Uterus (tissue), 4 donors: ENCODE results near the gene SLF1. TPM values are rescaled to one million over a fixed set of nuclear protein-coding genes. Genes with fewer than 3 reads are reported as not detected.

Source experiments
- DNase-seq, 2 donors: peaks; one replicate each; pipeline ENCODE4 v3.0.0-alpha.2; 2019 to 2020
- H3K27ac ChIP-seq, 2 donors: fragments of 200-600 bp; sonication (generic); 1 replicate in 1 of 2; 2 replicates in 1 of 2; pipeline ENCODE4 v1.5.1; 2016 to 2018
- H3K27me3 ChIP-seq, 2 donors: fragments of 200-600 bp; sonication (generic); one replicate each; pipeline ENCODE4 v1.5.1; 2018 to 2019; ENCODE audit warnings: control low read depth in 1 of 2
- H3K36me3 ChIP-seq, 2 donors: fragments of 200-600 bp; sonication (generic); one replicate each; pipeline ENCODE4 v1.5.1; 2019; ENCODE audit warnings: control low read depth in 1 of 2
- H3K4me1 ChIP-seq, 2 donors: fragments of 200-600 bp; sonication (generic); one replicate each; pipeline ENCODE4 v1.5.1; 2018 to 2019; ENCODE audit warnings: control low read depth in 1 of 2
- H3K4me3 ChIP-seq, 2 donors: fragments of 200-600 bp; sonication (generic); 1 replicate in 1 of 2; 2 replicates in 1 of 2; pipeline ENCODE4 v1.5.1; 2018 to 2019; ENCODE audit warnings: mild to moderate bottlenecking in 1 of 2
- H3K9me3 ChIP-seq, 2 donors: fragments of 200-600 bp; sonication (generic); one replicate each; pipeline ENCODE4 v1.5.1; 2019; ENCODE audit warnings: control low read depth in 1 of 2
- CTCF ChIP-seq, 4 experiments: fragments of 200-600 bp in 2 of 4; fragments of 450-650 bp in 2 of 4; sonication (generic) in 2 of 4; IDR thresholded peaks; one replicate each; pipeline ENCODE4 v1.5.1; 2016 to 2019; ENCODE audit warnings: antibody characterized with exemption in 4 of 4, mild to moderate bottlenecking in 2 of 4, moderate library complexity in 1 of 4
- POLR2A ChIP-seq, 2 donors: fragments of 450-650 bp; IDR thresholded peaks; one replicate each; pipeline ENCODE4 v1.6.1; 2016; ENCODE audit warnings: antibody characterized with exemption in 2 of 2, mild to moderate bottlenecking in 1 of 2, moderate library complexity in 1 of 2
- intact Hi-C: fragments of 100-400 bp; cut with DNase I; formaldehyde crosslinking; loops from one replicate; pipeline ENCODE4 v1.15.1; 2023; ENCODE audit warnings: low total_unique reads
- total RNA-seq, 4 donors: library from RNA; depleted of rRNA in 3 of 4; stranded (reverse); fragments of >200 nt in 3 of 4; gene quantifications; one replicate each; pipeline versions ENCODE4 v1.1.0 to v1.2.4, GENCODE V29; 2014 to 2023
- donor health status: DM: yes; HTN: yes; CAD: no.

SLF1 gene
- total RNA-seq, 4 donors from 2014 or later = 5.0 to 18.2 (median 11.8) TPM

GRCh38 chr5:94632024-94632423 lies 13.6 kb downstream of the SLF1 start:
- intact Hi-C loops = no loop called here
- Histone ChIP-seq H3K4me1 (no peaks in the 10 kb centered on the region), H3K36me3 (no peaks in the 10 kb centered on the region), H3K4me3 (no peak overlapping the region), H3K27ac (no peak overlapping the region), H3K27me3 (no peaks in the 10 kb centered on the region), H3K9me3 (no peaks in the 10 kb centered on the region)
- TF ChIP-seq CTCF (IDR thresholded peaks at IDR 0.05) (no peak), POLR2A (IDR thresholded peaks at IDR 0.05) (no peak)
- no peak for DNase-seq

GRCh38 chr5:94640176-94640575 lies 21.7 kb downstream of the SLF1 start:
- Histone ChIP-seq H3K27ac (no peak overlapping the region), H3K9me3 (peaks cover 0 to 6% of the 10 kb centered on the region in 2 donors), H3K4me1 (no peaks in the 10 kb centered on the region), H3K27me3 (no peaks in the 10 kb centered on the region), H3K4me3 (no peak overlapping the region), H3K36me3 (no peaks in the 10 kb centered on the region)
- no peak for TF ChIP-seq CTCF (IDR thresholded peaks at IDR 0.05)
- TF ChIP-seq POLR2A (IDR thresholded peaks at IDR 0.05) = no peak
- DNase-seq = no peak
- intact Hi-C loops = no loop called here

GRCh38 chr5:94645053-94645452 lies 26.6 kb downstream of the SLF1 start:
- TF ChIP-seq CTCF (IDR thresholded peaks at IDR 0.05) (no peak), POLR2A (IDR thresholded peaks at IDR 0.05) (no peak)
- Histone ChIP-seq H3K36me3 (no peaks in the 10 kb centered on the region), H3K27me3 (no peaks in the 10 kb centered on the region), H3K4me3 (no peak overlapping the region), H3K9me3 (peaks cover 0 to 4% of the 10 kb centered on the region in 2 donors), H3K4me1 (no peaks in the 10 kb centered on the region), H3K27ac (no peak overlapping the region)
- intact Hi-C loops = no loop called here
- DNase-seq = no peak

- Histone ChIP-seq H3K4me1 (no peaks in the 10 kb centered on the region), H3K4me3 (no peak overlapping the region), H3K27ac (no peak overlapping the region), H3K36me3 (no peaks in the 10 kb centered on the region), H3K27me3 (no peaks in the 10 kb centered on the region), H3K9me3 (no peaks in the 10 kb centered on the region)
- DNase-seq = no peak
- intact Hi-C loops = no loop called here
- TF ChIP-seq POLR2A (IDR thresholded peaks at IDR 0.05) (no peak), CTCF (IDR thresholded peaks at IDR 0.05) (no peak)
These were observed 28.3 kb downstream of the SLF1 start for GRCh38 chr5:94646758-94647157.

GRCh38 chr5:94649874-94650273 lies 31.4 kb downstream of the SLF1 start:
- no peak overlapping the region for H3K27ac ChIP-seq
- H3K4me1 ChIP-seq = no peaks in the 10 kb centered on the region
- no peaks in the 10 kb centered on the region for H3K36me3 ChIP-seq
- TF ChIP-seq POLR2A (IDR thresholded peaks at IDR 0.05) = no peak
- no peak for TF ChIP-seq CTCF (IDR thresholded peaks at IDR 0.05)
- no peaks in the 10 kb centered on the region for H3K27me3 ChIP-seq
- no peak for DNase-seq
- peaks cover 0 to under 1% of the 10 kb centered on the region in 2 donors for H3K9me3 ChIP-seq
- H3K4me3 ChIP-seq = no peak overlapping the region
- intact Hi-C loops = no loop called here
